ENCODE results near the gene ERBB4. TPM values are rescaled to one million over a fixed set of nuclear protein-coding genes. Genes with fewer than 3 reads are reported as not detected.

The ERBB4 gene
- total RNA-seq, 6 donors from 2014 or later: 3.3 to 24.2 (median 11.7) TPM

- H3K36me3 ChIP-seq: no peaks in the 10 kb centered on the region
- H3K4me3 ChIP-seq: no peak overlapping the region
- DNase-seq: no peak
- TF ChIP-seq EP300 (IDR thresholded peaks at IDR 0.05): no peak
- TF ChIP-seq POLR2A (IDR thresholded peaks at IDR 0.05): no peak
- TF ChIP-seq POLR2AphosphoS5 (IDR thresholded peaks at IDR 0.05): no peak
- TF ChIP-seq, protein P1, sequence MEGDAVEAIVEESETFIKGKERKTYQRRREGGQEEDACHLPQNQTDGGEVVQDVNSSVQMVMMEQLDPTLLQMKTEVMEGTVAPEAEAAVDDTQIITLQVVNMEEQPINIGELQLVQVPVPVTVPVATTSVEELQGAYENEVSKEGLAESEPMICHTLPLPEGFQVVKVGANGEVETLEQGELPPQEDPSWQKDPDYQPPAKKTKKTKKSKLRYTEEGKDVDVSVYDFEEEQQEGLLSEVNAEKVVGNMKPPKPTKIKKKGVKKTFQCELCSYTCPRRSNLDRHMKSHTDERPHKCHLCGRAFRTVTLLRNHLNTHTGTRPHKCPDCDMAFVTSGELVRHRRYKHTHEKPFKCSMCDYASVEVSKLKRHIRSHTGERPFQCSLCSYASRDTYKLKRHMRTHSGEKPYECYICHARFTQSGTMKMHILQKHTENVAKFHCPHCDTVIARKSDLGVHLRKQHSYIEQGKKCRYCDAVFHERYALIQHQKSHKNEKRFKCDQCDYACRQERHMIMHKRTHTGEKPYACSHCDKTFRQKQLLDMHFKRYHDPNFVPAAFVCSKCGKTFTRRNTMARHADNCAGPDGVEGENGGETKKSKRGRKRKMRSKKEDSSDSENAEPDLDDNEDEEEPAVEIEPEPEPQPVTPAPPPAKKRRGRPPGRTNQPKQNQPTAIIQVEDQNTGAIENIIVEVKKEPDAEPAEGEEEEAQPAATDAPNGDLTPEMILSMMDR (IDR thresholded peaks at IDR 0.05): no peak
- no peak for ATAC-seq (ENCODE audit: low FRiP score in 2 of 2)
- H3K9me3 ChIP-seq: no peaks in the 10 kb centered on the region
- no peak overlapping the region for H3K27ac ChIP-seq
- H3K4me1 ChIP-seq: no peaks in the 10 kb centered on the region
- no peaks in the 10 kb centered on the region for H3K27me3 ChIP-seq
- WGBS, 2 donors: 54 to 55% methylated on average over 1 of the region's 1 CpG
These were observed 450.2 kb downstream of the ERBB4 start for GRCh38 chr2:212088353-212088752.

DNA sequence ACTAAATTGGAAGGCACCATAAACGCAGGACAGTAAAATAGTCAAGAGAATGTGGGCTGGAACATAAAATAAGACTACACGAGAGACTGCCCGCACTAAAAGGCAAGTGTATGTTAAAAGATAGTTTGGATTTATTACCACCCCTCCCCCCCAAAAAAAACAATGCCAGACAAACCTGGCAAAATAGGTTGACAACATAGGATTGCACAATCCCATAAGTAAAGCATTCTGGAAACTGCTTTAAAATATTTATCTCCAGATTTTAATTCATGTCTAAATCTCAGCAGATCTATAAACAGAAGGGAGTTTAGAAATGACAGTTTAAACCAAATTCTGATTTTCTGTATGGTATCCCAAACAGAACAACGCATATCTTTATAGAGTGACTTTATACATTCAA lies 455.1 kb downstream of the ERBB4 start:
- H3K4me3 ChIP-seq: no peak overlapping the region
- no peaks in the 10 kb centered on the region for H3K36me3 ChIP-seq
- TF ChIP-seq POLR2A (IDR thresholded peaks at IDR 0.05) (no peak), EP300 (IDR thresholded peaks at IDR 0.05) (no peak), POLR2AphosphoS5 (IDR thresholded peaks at IDR 0.05) (no peak)
- TF ChIP-seq, protein P1 (IDR thresholded peaks at IDR 0.05): no peak
- H3K4me1 ChIP-seq: no peaks in the 10 kb centered on the region
- DNase-seq (no peak), ATAC-seq (ENCODE audit: low FRiP score in 2 of 2) (no peak)
- H3K9me3 ChIP-seq: no peaks in the 10 kb centered on the region
- H3K27ac ChIP-seq: no peak overlapping the region
- WGBS, 2 donors: 87 to 94% methylated on average over 4 of the region's 4 CpGs
- H3K27me3 ChIP-seq: no peaks in the 10 kb centered on the region

- H3K4me1 ChIP-seq: no peaks in the 10 kb centered on the region
- no peaks in the 10 kb centered on the region for H3K27me3 ChIP-seq
- TF ChIP-seq POLR2AphosphoS5 (IDR thresholded peaks at IDR 0.05): no peak
- TF ChIP-seq, protein P1 (IDR thresholded peaks at IDR 0.05): no peak
- H3K27ac ChIP-seq: no peak overlapping the region
- H3K9me3 ChIP-seq: no peaks in the 10 kb centered on the region
- DNase-seq: no peak
- 68 to 78% methylated on average over 4 of the region's 4 CpGs for WGBS, 2 donors
- no peaks in the 10 kb centered on the region for H3K36me3 ChIP-seq
- no peak for ATAC-seq (ENCODE audit: low FRiP score in 2 of 2)
- no peak overlapping the region for H3K4me3 ChIP-seq
These were observed 460.5 kb downstream of the ERBB4 start for GRCh38 chr2:212078103-212078502.

GRCh38 chr2:212076456-212076855 lies 462.1 kb downstream of the ERBB4 start:
- Histone ChIP-seq H3K9me3 (no peaks in the 10 kb centered on the region), H3K4me1 (no peaks in the 10 kb centered on the region), H3K4me3 (no peak overlapping the region), H3K36me3 (no peaks in the 10 kb centered on the region), H3K27ac (no peak overlapping the region), H3K27me3 (no peaks in the 10 kb centered on the region)
- no peak for ATAC-seq (ENCODE audit: low FRiP score in 2 of 2)
- no peak for TF ChIP-seq EP300 (IDR thresholded peaks at IDR 0.05)
- DNase-seq: no peak
- 40 to 57% methylated on average over 4 of the region's 4 CpGs for WGBS, 2 donors

DNA sequence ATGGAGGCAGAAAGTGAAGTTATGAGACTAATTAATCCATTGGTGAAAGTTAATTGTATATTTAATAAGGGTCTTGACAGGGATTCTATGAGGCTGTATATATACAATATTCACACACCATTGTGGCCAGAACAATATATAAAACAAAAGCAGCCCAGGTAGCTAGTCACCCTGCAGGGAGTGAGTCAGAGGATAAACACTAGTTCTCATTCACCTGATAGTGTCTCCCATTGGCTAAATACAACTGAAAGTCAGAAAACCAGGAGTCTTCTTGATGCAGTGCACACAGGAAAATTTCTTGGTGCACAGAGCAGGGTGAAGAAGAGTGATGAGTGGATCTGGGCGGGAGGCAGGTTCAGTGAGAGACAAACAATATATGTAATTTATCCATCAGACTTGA lies 465.2 kb downstream of the ERBB4 start:
- 71 to 86% methylated on average over 1 of the region's 1 CpG for WGBS, 2 donors
- no peak for DNase-seq
- Histone ChIP-seq H3K4me3 (no peak overlapping the region), H3K4me1 (no peaks in the 10 kb centered on the region), H3K27me3 (no peaks in the 10 kb centered on the region), H3K36me3 (no peaks in the 10 kb centered on the region), H3K27ac (no peak overlapping the region), H3K9me3 (no peaks in the 10 kb centered on the region)
- TF ChIP-seq, protein P1 (IDR thresholded peaks at IDR 0.05): no peak
- TF ChIP-seq POLR2A (IDR thresholded peaks at IDR 0.05): no peak
- TF ChIP-seq POLR2AphosphoS5 (IDR thresholded peaks at IDR 0.05): no peak
- TF ChIP-seq EP300 (IDR thresholded peaks at IDR 0.05): no peak
- no peak for ATAC-seq (ENCODE audit: low FRiP score in 2 of 2)
